Upper lobe of left lung (tissue), 6 donors: ENCODE data around the gene PTPRN2. TPM values are rescaled to one million over a fixed set of nuclear protein-coding genes. Genes with fewer than 3 reads are reported as not detected.

Source experiments
- ATAC-seq, 2 donors: fragments of 200-7000 bp; cut with Tn5 transposase; one replicate each; pipeline ENCODE4 v1.9.1; 2022; ENCODE audit warnings: mild to moderate bottlenecking in 2 of 2, moderate library complexity in 2 of 2; ENCODE audit not compliant: low FRiP score in 2 of 2
- DNase-seq, 2 donors: peaks; one replicate each; pipeline ENCODE4 v3.0.0-alpha.2; 2019 to 2020
- H3K27ac ChIP-seq, 4 donors: fragments of 200-600 bp; sonication (generic); one replicate each; pipeline ENCODE4 v1.5.1; 2016 to 2019
- H3K27me3 ChIP-seq, 4 donors: fragments of 200-600 bp; sonication (generic); one replicate each; pipeline ENCODE4 v1.5.1; 2017 to 2019
- H3K36me3 ChIP-seq, 4 donors: fragments of 200-600 bp; sonication (generic); one replicate each; pipeline ENCODE4 v1.5.1; 2016 to 2019
- H3K4me1 ChIP-seq, 4 donors: fragments of 200-600 bp; sonication (generic); one replicate each; pipeline ENCODE4 v1.5.1; 2018 to 2019
- H3K4me3 ChIP-seq, 4 donors: fragments of 200-600 bp; sonication (generic); one replicate each; pipeline ENCODE4 v1.5.1; 2017 to 2019; ENCODE audit warnings: mild to moderate bottlenecking in 2 of 4, moderate library complexity in 1 of 4
- H3K9me3 ChIP-seq, 4 donors: fragments of 200-600 bp; sonication (generic); one replicate each; pipeline ENCODE4 v1.5.1; 2018 to 2019
- EP300 ChIP-seq, 4 donors: sonication (generic); formaldehyde crosslinking; IDR thresholded peaks; one replicate each; pipeline ENCODE4 v1.5.1; 2017; ENCODE audit warnings: antibody characterized with exemption in 4 of 4, control low read depth in 2 of 4
- POLR2A ChIP-seq, 4 donors: fragments of 450-650 bp; IDR thresholded peaks; one replicate each; pipeline ENCODE4 v1.5.1; 2016 to 2017; ENCODE audit warnings: antibody characterized with exemption in 4 of 4, mild to moderate bottlenecking in 2 of 4
- POLR2AphosphoS5 ChIP-seq, 2 donors: sonication (generic); formaldehyde crosslinking; IDR thresholded peaks; one replicate each; pipeline ENCODE4 v1.5.1; 2017; ENCODE audit warnings: antibody characterized with exemption in 2 of 2
- WGBS, 2 donors: methylation state at CpG; one replicate each; pipeline ENCODE4 v1.1.5; 2017 to 2018; 5-methylcytosine and 5-hydroxymethylcytosine counted together
- total RNA-seq, 6 donors: library from RNA; depleted of rRNA in 4 of 6; stranded (reverse); fragments of >200 nt in 4 of 6; gene quantifications; one replicate each; pipeline versions ENCODE4 v1.1.0 to v1.2.1, GENCODE V29; 2016 to 2021
- TF ChIP-seq, protein P1 (sequence below), 6 experiments: fragments of 450-650 bp in 4 of 6; fragments of 200-600 bp in 2 of 6; sonication (generic) in 2 of 6; IDR thresholded peaks; one replicate each; pipeline ENCODE4 v1.5.1; 2016 to 2019; ENCODE audit warnings: antibody characterized with exemption in 6 of 6
- donor health status: DM: no; HTN: no; CAD: no; lungs with moderate emphysema.
- donor health status: DM: no; HTN: yes; CAD: no; lungs with severe emphysema.

PTPRN2 gene
- total RNA-seq, 6 donors from 2014 or later = 3.3 to 7.9 (median 5.2) TPM

DNA sequence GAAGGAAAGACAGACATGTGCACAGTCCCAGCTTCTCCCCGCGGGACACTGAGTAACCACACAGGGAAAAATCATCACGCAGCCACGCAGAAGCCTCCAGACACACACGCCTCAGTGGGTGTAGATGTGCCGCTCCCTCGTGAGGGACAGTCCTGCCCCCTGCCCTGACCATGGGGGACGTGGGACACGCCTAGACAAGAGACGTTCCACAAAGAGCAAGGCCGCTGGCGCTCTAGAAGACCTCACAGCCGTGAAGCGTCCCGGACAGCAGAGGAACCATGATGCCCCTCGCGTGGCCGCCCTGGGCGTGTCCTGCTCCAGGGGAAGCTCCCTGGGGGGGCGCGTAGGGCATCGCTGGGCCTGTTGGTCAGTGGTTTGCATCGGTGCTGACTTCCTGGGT, 1040.0 kb downstream of the PTPRN2 start:
- DNase-seq = no peak

GRCh38 chr7:157547102-157547501, 1040.5 kb downstream of the PTPRN2 start:
- DNase-seq (no peak), ATAC-seq (no peak)
- TF ChIP-seq POLR2A (IDR thresholded peaks at IDR 0.05) (no peak), EP300 (IDR thresholded peaks at IDR 0.05) (no peak), POLR2AphosphoS5 (IDR thresholded peaks at IDR 0.05) (no peak)
- TF ChIP-seq, protein P1, sequence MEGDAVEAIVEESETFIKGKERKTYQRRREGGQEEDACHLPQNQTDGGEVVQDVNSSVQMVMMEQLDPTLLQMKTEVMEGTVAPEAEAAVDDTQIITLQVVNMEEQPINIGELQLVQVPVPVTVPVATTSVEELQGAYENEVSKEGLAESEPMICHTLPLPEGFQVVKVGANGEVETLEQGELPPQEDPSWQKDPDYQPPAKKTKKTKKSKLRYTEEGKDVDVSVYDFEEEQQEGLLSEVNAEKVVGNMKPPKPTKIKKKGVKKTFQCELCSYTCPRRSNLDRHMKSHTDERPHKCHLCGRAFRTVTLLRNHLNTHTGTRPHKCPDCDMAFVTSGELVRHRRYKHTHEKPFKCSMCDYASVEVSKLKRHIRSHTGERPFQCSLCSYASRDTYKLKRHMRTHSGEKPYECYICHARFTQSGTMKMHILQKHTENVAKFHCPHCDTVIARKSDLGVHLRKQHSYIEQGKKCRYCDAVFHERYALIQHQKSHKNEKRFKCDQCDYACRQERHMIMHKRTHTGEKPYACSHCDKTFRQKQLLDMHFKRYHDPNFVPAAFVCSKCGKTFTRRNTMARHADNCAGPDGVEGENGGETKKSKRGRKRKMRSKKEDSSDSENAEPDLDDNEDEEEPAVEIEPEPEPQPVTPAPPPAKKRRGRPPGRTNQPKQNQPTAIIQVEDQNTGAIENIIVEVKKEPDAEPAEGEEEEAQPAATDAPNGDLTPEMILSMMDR (IDR thresholded peaks at IDR 0.05) = no peak
- H3K27me3 ChIP-seq = no peaks in the 10 kb centered on the region
- H3K4me1 ChIP-seq = no peaks in the 10 kb centered on the region
- H3K36me3 ChIP-seq = peaks cover 0 to 18% (median 3%) of the 10 kb centered on the region in 4 donors
- no peak overlapping the region for H3K27ac ChIP-seq
- 74 to 100% methylated on average over 4 to 7 of the region's 7 CpGs for WGBS, 2 donors
- H3K4me3 ChIP-seq = no peak overlapping the region
- H3K9me3 ChIP-seq = no peaks in the 10 kb centered on the region

More for the DNA sequence above, 1040.0 kb downstream of the PTPRN2 start:
- 94 to 95% methylated on average over 17 to 23 of the region's 23 CpGs for WGBS, 2 donors
- Histone ChIP-seq H3K4me1 (no peaks in the 10 kb centered on the region), H3K27ac (no peak overlapping the region), H3K4me3 (no peak overlapping the region), H3K27me3 (no peaks in the 10 kb centered on the region), H3K36me3 (peaks cover 0 to 18% (median 3%) of the 10 kb centered on the region in 4 donors), H3K9me3 (no peaks in the 10 kb centered on the region)
- no peak for TF ChIP-seq POLR2AphosphoS5 (IDR thresholded peaks at IDR 0.05)
- TF ChIP-seq, protein P1 (IDR thresholded peaks at IDR 0.05) = no peak
- no peak for TF ChIP-seq POLR2A (IDR thresholded peaks at IDR 0.05)
- TF ChIP-seq EP300 (IDR thresholded peaks at IDR 0.05) = no peak
- no peak for ATAC-seq

DNA sequence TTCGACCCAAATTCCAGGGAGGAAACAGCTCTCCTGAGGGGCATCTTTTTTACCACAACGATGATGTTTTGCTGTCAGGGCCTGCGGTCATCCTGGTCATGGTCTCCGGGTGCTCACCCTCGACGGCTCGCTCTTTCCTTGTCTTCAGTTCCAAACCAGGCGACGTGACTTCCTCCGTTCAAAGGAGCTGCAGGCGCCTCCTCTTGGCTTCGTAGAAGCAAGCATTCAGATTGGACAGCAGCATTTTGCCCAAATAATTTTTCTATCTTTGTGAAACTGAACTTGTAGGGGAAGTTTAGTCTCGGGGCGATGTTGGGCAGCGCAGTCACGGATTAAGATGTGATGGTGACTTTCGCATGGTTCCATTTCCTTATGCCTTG, 1042.0 kb downstream of the PTPRN2 start:
- DNase-seq = peak in 1 of 2 donors; percentile 4
- no peak overlapping the region for H3K27ac ChIP-seq
- no peaks in the 10 kb centered on the region for H3K27me3 ChIP-seq
- H3K9me3 ChIP-seq = no peaks in the 10 kb centered on the region
- no peak overlapping the region for H3K4me3 ChIP-seq
- peaks cover 0 to 18% (median 3%) of the 10 kb centered on the region in 4 donors for H3K36me3 ChIP-seq
- 94 to 95% methylated on average over 17 of the region's 17 CpGs for WGBS, 2 donors
- H3K4me1 ChIP-seq = no peaks in the 10 kb centered on the region
- ATAC-seq = no peak
- TF ChIP-seq, protein P1 (IDR thresholded peaks at IDR 0.05) = no peak
- TF ChIP-seq EP300 (IDR thresholded peaks at IDR 0.05) = no peak
- TF ChIP-seq POLR2A (IDR thresholded peaks at IDR 0.05) = no peak
- no peak for TF ChIP-seq POLR2AphosphoS5 (IDR thresholded peaks at IDR 0.05)

- TF ChIP-seq EP300 (IDR thresholded peaks at IDR 0.05) (no peak), POLR2A (IDR thresholded peaks at IDR 0.05) (no peak), POLR2AphosphoS5 (IDR thresholded peaks at IDR 0.05) (no peak)
- TF ChIP-seq, protein P1 (IDR thresholded peaks at IDR 0.05) = no peak
- Histone ChIP-seq H3K27ac (no peak overlapping the region), H3K4me1 (no peaks in the 10 kb centered on the region), H3K27me3 (no peaks in the 10 kb centered on the region), H3K36me3 (peaks cover 0 to 18% (median 3%) of the 10 kb centered on the region in 4 donors), H3K4me3 (no peak overlapping the region), H3K9me3 (no peaks in the 10 kb centered on the region)
- DNase-seq (peak in 1 of 2 donors; percentile 2), ATAC-seq (peak in 1 of 2 donors; percentile 57)
- 85 to 87% methylated on average over 14 to 17 of the region's 17 CpGs for WGBS, 2 donors
Observed at GRCh38 chr7:157544980-157545680, 1042.5 kb downstream of the PTPRN2 start.

GRCh38 chr7:157544226-157544625, 1043.4 kb downstream of the PTPRN2 start:
- 86 to 89% methylated on average over 19 of the region's 19 CpGs for WGBS, 2 donors
- peaks cover 0 to 18% (median 3%) of the 10 kb centered on the region in 4 donors for H3K36me3 ChIP-seq
- ATAC-seq = no peak

More at GRCh38 chr7:157544226-157544625, 1043.4 kb downstream of the PTPRN2 start:
- no peak for TF ChIP-seq POLR2A (IDR thresholded peaks at IDR 0.05)
- TF ChIP-seq, protein P1 (IDR thresholded peaks at IDR 0.05) = no peak
- TF ChIP-seq EP300 (IDR thresholded peaks at IDR 0.05) = no peak
- TF ChIP-seq POLR2AphosphoS5 (IDR thresholded peaks at IDR 0.05) = no peak
- Histone ChIP-seq H3K4me1 (no peaks in the 10 kb centered on the region), H3K27ac (no peak overlapping the region), H3K9me3 (no peaks in the 10 kb centered on the region), H3K4me3 (no peak overlapping the region), H3K27me3 (no peaks in the 10 kb centered on the region)
- no peak for DNase-seq
